ENCODE data around the gene AHNAK2.

AHNAK2 gene

GRCh38 chr14:105011312-105011990 lies 33.3 kb upstream of the AHNAK2 start:
- FAIRE-seq: no peak

DNA sequence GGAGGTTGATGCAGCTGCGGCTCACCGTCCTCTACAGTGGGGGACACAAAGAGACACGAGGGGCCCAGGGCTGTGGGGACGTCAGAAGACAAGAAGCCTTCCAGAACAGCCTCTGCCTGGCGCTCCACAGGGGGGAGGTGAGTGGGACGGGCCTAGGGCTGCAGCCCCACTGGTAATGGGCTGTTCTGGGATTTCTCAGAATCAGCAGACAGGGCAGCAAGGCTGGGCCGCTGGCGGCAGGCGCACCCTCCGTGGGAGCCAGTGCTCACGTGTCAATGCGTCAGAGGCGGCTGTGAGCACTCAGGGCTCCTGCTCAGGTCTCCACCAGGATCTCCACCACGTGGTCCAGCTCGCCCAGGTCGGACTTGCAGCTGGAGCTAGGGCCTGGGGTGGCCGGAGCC lies 32.7 kb upstream of the AHNAK2 start:
- FAIRE-seq: no peak

DNA sequence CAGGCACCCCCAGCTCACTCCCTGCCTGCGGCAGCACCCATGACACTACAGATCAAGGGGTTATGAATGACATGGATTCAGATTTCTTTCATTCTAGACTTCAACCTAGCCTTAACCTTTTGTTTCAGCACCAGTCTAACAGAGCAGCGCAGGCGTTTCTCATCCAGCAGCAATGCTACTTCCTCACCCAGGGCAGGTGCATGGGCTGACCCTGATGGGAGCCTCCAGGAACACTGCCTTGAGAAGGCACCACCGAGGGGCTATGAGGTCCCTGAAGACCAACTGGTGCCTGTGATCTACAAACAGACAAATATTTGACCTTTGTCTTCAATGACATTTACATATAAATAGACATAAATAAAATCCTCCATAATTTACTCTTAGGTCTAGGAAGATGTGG lies 31.9 kb upstream of the AHNAK2 start:
- no peak for FAIRE-seq

GRCh38 chr14:105007593-105008264 lies 29.6 kb upstream of the AHNAK2 start:
- no peak for FAIRE-seq

DNA sequence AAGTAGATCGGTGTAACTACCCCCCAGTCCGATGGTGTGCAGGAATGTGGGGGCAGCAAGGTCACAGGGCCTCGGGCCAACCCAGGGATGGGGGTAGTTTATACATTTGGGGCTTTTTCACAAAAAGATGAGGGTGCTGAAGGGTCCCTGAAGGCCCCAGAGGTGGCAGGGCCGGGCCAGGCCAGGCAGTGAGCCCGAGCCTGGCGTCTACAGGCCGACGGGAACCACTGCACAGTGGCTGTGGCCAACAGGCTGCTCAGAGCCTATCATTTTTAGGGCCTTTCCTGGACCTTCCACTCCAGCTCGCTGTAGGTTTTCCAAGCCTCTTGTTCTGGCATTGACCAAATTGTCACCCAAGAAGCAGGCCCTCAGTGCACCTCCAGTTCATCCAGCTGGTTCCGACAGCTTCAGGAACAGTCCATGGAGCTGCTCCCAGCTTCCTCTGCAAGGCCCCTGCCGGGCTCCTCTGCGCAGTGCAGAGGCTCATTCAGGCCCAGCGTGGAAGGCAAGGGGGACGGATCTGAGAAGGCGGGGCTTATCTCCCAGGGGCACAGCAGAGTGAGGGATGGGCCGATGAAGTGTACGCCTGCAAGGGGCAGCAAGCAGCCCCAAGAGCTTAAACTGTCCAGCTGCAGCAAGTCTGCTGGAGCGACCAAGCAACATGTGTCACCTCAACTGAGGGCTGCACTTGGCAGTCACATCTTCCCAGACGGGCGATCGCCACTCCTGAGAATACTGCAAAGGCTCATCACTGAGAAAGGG lies 28.8 kb upstream of the AHNAK2 start:
- no peak for FAIRE-seq

DNA sequence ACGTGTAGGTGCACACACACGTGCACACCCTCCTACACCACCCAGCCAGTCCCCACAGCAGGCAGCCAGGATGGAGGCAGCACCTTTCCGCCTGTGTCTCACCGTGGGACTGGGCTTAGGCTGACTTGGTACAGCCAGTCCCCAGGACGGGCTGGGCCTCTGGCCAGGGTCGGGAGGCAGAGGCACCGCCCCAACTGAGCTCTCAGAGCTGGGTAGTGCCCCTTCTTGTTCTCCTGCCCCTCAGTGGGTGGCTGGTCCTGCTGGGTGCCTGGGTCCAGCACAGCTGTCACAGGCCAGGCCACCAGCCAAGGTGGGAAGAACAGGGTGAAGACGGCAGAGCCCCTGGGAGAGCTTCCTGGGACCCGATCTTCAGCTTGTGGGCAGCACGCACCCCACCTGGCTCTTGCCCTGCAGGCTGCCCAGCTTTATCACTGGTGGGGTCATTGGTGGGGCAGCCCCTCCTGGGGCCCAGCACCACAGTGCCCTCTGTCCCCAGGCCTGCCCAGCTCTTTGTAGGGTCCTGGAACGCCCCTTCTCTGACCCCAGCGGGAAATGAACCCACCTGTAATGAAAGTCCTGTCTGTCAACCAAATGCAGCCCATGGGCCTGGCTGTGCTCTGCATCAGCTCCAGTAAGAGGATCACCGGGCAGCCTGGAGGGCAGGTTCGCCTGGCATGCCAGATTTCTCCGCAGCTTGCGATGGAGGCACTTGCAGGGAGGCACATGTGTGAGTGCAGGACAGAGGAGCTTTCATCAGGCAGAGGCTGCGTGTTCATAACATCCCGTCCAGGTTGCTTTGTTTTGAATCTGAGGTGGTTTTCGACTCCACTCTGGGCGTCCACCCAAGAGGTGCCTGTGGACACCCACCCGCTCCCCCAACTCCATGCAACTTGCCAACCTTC lies 28.0 kb upstream of the AHNAK2 start:
- no peak for FAIRE-seq

DNA sequence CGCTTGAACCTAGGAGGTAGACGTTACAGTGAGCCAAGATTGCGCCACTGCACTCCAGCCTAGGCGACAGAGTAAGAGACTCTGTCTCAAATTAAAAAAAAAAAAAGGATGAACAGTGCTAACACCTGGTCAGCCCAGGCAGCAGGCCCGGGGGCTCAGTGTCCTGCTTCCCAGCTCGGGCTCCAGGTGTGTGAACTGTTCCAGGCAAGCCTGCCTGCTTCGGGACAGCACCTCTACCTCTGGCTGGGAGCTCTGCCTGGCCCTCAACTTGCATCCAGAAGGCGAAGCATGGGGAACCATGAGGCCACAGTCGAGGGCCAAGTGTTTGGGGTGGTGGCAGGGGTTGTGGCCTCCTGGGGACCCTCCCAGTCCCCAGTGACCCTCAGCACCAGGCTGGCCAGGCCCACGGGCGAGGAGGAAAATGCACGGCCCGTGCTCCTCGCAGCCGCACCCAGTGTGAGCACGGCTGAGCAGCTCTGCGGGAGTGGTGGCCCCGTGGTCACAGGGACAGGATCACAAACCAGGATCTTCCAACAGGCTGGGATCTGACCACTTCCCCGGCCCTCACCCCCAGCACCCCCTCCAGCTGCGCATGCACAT lies 27.3 kb upstream of the AHNAK2 start:
- no peak for FAIRE-seq

GRCh38 chr14:104999361-104999760 lies 21.2 kb upstream of the AHNAK2 start:
- no peak for FAIRE-seq

- no peak for FAIRE-seq
Observed at GRCh38 chr14:104998801-104999200, 20.6 kb upstream of the AHNAK2 start.

- no peak for FAIRE-seq
Observed at GRCh38 chr14:104996483-104996882, 18.3 kb upstream of the AHNAK2 start.

DNA sequence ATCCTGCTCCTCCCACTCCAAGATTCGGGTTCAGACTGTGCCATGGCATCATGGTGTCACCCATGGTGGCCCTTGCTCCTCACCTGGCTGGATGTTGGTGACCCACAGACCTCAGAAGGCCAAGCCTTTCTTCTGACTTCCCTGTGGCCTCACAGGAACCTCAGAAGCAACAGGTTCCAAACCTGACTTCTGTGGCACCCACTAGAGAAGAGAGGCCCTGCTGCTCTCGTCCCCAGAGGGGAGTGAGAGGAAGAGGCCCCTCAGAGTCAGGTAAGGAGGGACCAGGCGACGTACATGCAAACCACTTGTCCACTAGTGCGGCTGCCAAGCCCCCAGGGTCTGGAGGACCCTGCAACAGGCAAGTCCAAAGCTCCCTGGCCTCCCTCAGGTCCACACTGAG lies 17.9 kb upstream of the AHNAK2 start:
- FAIRE-seq: no peak

DNA sequence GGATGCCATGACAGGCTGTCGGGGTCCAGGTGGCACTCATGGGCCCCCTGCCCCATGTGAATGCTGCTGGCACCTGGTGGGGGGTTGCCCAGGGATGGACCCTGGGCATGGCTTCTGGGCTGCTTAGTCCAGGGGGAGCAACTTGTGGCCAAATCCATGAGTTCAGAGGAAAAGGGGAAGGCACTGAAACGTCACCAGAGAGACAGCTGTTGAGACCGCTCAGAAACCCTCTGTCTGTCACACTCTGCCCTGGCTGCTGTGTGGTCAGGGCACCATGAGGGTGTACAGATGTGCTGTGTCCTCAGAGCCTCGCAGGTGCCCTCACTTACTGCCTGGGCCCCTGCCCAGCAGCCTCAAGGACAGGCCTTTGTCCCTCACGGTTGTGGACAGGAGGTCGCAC lies 16.8 kb upstream of the AHNAK2 start:
- FAIRE-seq: no peak

DNA sequence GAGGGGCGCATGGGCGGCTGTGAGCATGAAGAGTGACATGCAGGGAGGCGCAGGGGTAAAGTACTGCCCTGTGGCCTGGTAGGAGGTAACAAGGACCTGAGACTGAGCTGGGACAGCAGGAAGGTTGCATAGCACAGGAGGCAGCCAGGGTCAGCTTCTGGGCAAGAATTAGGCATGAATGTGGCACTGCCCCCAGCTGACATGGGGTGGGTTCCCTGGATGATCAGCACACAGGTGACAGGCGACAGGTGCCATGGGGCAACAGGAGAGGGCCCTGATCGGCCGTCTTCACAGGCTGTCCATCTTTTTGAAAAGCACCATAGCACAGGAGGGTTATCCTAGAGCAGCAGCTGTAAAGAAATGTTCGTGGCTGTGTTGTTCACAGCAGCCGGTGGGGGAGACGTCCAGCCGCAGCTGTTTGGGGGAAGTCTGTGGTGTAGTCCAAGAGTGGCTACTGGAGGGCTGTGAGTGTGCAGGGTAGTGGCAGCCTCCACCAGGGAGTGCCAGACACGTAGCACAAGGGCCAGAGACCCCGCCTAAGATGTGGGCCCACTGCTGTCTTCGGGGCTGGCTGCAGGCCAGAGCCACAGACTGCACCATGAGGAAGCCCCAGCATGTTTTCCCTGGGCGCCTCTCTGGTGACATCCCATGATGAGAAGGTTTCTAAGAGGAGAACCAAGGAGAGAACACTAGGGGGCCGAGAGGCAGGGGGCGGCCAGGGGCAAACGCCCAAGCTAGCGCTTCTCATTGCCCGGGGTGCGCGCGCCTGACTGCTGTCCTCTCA lies 15.8 kb upstream of the AHNAK2 start:
- FAIRE-seq: no peak

GRCh38 chr14:104993306-104993705 lies 15.1 kb upstream of the AHNAK2 start:
- no peak for FAIRE-seq

DNA sequence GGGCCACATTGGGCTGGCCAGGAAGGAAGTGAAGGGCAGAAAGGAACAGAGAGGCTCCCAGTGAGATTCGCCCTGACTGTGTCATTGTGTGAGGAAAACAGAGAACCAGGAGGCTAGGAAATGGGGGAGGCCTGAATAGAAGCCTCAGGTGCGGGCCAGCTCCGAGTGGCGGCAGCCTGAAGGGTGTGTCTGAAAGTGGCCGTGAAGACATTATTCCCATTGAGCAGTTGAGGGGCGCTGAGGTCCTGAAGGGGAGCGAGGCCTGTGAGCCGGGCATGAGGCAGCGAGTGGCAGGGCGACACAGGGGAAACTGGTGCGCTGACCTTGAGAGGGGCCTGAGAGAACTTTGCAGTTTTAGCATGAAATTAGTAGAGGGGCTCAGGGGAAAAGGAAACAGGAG lies 14.3 kb upstream of the AHNAK2 start:
- no peak for FAIRE-seq

DNA sequence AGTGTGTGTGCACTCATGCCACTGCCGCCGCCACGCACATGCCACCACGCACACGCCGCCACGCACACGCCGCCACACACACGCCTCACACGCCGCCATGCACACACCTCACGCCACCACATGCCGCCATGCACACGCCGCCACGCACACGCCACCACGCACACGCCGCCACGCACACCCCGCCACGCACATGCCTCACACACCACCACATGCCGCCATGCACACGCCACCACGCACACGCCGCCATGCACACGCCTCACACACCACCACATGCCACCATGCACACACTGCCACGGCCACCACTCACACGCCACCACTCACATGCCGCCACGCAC lies 13.7 kb upstream of the AHNAK2 start:
- FAIRE-seq: no peak

GRCh38 chr14:104989951-104990303 lies 11.8 kb upstream of the AHNAK2 start:
- no peak for FAIRE-seq

GRCh38 chr14:104989236-104989950 lies 11.2 kb upstream of the AHNAK2 start:
- FAIRE-seq: no peak

DNA sequence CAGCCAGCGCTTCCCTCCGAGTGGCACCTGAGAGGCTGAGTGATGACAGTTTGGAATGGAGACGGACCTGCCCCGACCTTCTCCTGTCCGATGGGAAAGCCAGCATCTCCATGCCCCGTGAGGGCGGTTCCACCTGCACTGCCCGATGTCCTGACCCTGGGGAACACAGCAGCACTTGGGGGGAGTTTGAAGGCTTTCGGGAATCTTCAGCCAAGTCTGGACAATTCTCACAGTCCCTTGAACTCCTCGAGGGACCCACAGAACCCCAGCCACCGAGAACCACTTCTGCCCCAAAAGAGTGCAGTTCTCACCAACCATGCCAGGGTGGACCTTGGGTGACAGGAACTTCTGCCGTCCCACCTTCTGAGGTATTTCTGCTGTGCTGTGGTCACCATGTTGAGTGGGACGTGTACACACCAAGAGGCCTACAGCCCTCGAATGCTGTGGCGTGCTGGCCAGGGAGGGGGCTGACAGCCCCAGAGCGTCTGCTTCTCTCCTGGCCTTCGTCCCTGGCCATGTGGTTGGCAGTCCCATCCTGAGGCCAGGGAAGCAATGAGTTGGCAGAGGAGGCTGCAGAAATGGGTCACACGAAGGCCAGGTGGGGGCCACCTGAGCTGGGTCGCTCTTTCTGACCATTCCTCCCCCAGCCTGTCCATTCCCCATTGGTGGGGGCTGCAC lies 8.5 kb upstream of the AHNAK2 start:
- no peak for FAIRE-seq

DNA sequence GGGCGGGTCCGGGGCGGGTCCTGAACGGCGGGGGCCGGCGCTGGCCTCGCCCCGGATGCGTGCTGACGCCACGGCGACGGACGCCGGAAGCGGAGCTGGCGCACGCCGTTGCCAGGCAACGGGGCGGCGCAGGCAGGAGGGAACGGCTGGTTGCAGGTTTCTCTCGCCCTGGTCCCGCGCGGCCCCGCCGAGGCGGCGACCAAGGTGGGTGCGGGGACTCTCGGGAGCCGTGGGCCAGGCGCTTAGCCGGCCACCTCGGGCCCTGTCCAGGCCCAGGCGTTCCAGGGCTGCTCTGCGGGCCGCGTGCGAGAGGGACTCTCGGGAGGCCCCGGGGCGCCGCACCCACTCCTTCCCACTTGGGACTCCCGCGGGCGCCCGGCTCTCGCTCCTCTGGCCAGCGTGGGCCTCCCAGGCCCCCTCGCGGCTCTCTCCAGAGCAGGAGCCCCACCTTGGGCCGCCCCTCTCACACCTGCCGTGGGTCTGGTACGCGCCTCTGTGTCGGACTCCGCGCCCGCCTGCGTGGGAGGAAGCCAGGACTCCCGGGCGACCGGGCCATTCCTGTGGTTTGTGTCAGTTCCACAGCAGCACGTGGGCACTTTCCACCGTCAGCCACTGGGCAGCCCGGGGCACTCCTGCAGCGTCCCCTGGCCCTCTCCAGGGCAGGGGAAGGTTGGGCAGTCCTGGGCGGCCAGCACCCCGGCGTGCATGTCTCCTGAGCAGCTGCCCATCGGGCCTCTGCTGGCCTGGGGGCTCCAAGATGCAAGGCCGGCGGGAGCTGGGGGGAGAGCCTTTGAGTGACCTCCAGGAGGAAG lies 7.7 kb upstream of the AHNAK2 start, which contains the start of gene CLBA1:
TSS of gene CLBA1 (plus strand) at position 114 of the 812 bp plus-strand sequence. CDS start at position 758, 644 bp downstream.
- no peak for FAIRE-seq
